IPS-NIHi11 (cell line): ENCODE data around the gene PBX1.
"Not testable (repeated sequence)": the region's sequence is repeated elsewhere in the genome, so short reads cannot be mapped to it uniquely, and the experiment has no call there.

Experiments
- DNase-seq: peaks from one replicate; pipeline ENCODE4 v3.0.0; 2012; ENCODE audit warnings: mixed read lengths, low spot score

PBX1 gene

DNA sequence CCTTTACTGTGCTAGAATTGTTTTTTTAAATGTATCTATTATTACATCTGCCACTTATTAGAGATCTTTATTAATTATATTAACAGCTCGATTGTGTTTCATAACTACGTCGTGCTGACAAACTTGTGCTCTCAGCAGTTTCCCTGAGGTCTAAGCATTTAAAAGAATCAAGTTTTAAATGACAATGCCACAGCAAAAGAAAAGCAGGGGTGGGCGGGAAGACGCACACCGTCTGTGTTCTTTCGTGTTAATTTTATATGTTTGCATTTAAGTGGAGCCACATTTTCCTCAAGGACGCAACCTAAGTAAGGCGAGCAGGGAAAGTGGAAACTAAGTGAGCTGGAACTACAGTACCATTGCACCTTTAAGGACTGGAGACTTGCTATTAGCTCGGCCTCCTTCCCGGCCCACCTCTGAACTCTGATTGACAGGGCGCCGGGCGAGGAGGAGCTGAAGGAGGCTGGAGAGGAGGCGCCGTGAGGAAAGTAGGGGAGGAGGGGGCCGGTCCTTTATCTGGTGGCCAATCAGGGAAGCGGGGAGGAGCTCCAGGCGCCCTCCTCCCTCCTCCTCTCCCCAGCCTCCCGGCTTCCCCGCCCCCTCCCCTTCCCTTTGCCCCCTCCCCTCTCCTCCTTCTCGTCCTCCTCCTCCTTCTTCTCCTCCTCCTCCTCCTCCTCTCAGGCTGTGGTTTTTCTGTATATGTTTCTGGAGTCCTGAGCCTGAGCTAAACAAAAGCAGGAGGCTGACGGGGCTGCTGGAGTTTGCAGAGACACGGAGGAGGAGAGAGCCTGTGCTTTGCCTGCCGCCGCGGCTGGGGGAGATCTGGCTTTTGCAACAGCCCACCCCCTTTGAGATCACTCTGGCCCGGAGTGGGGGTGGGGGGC lies at the start of gene PBX1:
PBX1 (plus strand) TSS at position 724 of the 881 bp plus-strand sequence.
- DNase-seq, result peak; percentile 96

DNA sequence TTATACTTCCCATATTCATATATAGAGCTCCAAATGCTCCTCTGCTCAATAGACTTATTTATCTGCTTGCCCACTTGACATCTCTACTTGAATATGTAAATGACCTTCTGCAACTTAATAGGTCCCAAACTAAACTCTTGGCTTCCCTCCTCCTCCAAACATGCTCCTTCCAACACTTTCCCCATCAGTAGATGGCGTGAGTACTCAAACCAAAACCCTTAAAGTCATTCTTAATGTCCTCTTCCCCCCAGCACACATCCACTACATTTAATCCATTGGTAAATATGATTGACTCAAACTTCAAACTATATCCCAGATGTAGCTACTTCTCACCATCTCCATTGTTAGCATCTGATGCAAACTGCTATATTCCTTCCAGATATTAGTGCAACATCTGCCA lies 48.5 kb upstream of the PBX1 start:
- no peak for DNase-seq

DNA sequence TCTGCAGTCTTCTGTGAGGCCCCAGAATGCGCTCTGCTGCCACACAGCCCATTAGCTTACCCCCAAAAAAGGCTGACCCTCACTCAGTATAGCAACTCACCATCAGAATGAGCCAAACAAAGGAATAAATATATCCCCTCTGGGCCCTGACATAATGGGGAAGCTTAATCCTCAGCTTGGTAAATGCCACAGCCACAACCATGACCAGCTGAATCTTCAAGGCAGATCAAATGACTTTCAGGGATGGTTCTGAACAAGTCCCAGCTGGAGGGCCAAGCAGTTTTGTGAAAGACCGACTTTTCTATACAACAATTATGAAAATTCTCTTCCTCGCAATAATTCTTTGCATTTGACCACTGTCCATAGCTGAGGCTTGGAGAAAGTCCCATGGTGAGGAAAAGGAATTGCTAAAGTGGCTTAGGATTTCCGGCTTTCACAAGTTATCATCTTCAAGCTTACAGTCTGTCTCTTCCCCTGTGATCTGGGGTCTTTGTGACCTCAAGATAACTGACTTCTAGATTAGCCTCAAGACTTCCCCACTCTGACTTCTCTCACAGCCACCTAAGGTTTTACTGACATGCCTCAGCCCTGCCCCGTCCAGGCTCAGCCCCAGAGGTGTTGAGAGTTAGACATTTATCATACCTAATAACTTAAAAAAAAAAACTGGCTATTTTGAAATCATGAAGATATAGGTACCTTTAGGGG lies 47.8 kb upstream of the PBX1 start:
- DNase-seq, result no peak

DNA sequence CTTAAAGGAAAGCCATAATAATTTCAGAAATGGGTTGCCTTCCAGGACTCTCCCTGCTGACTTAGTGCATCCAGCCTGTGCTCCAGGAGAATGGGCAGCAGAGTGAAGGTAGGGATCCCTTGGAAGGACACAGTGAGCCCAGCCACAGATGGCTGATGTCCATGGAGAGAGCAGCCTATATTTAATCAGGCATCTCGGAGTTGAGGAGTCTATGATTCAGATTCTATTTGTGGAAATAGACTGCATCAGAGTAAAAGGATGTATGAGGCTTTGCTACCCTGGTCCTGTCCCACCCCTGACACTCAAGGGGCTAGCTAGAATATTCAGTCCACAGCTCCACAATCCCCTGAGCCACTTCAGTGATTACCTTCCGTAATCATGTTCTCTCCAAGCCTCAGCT lies 43.8 kb upstream of the PBX1 start:
- DNase-seq, result no peak

DNA sequence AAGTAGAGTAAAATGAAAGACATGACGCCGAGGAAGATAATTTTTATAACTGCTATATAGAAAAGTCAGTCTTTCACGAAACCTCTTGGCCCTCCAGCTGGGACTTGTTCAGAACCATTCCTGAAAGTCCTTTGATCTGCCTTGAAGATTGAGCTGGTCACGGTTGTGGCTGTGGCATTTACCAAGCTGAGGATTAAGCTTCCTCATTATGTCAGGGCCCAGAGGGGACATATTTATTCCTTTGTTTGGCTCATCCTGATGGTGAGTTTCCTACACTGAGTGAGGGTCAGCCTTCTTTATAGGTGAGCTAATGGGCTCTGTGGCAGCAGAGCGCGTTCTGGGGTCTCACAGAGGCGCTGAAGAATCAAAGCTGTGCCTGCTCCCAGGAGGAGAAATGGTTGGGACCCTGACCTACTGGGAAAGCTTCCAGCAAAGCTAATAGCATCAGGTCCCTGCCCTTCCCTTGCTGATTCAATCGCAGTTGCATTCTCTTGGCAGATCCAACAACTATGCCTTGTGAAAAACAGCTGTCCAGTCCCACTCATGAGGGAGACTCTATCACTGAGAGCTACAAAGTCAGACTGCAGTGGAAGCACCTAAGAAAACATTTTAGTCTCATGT lies 43.2 kb upstream of the PBX1 start:
- no peak for DNase-seq

DNA sequence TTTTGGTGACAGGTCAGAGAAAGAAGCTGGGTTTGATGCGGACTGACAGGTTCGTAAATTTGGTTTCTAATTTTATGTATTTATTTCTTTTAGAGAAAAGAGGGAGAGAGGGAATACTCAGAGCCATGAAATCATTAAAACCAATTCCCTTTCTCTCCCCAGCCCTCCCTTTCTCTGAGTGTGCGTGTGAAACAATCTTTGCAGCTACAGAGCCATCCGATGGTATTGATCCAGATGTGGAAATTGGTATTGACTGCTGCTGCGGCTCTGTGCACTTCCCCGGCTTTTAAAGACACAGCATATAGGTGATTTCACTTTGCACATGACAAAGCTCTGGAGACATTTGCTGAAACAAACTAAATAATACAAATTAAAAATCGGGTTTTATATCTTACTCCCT lies 42.4 kb upstream of the PBX1 start:
- no peak for DNase-seq

DNA sequence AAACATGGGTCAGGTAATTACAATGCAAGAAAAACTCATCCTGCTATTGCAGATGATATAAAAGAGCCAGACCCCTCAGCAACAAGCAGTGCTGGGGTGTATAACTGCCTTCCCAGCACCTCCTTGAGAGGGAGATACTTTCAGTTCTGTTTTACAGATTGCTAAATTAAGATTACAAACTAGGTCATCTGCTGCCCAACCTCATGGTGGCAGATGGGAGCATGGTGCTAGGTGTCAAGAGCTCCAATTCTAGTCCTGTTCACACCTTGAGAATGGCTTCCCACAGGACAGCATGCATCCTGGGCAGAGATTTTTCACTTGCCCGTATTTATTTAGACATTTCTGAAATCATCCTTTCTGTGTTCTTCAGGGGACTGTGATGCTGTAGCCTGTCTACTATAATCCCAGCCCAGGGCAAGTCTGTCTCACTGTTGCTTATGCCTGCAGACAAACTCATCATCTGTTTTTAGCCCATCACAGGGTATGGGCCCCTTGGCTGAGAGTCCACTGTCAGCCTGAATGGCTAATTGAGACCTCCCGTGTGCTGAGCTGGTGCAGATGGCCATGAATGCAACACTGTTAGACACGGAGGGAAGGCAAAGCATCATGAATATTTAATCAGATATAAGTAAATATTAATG lies 40.2 kb upstream of the PBX1 start:
- DNase-seq, result no peak

DNA sequence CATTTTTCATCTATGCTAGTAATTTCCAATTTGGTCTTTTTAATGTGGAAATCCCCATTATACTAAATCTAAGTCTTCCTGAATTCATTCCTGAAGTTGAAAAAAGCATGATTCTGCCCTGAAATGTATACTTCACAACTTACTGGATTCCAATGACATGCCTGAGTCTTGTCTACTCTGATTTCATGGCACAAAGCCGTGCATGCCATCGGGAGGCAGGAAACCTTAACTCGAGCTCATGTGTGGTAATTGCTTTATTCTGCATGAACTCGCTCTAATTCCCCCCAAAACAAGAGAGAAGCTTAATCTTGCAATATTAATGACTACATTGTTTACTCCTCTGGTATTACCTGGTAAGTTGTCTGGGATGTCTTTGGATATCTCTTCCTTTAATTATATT lies 39.6 kb upstream of the PBX1 start:
- no peak for DNase-seq

DNA sequence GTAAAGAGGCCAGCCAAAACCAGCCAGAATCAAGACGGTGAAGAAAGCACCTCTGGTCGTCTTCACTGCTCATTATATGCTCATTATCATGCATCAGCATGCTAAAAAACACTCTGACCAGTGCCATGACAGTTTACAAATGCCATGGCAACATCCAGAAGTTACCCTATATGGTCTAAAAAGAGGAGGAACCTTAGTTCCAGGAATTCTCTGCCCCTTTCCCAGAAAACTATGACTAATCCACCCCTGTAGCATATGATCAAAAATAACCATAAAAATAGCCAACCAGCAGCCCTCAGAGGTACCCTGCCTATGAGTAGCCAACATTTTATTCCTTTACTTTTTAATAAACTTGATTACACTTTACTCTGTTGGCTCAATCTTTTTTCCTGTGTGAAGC lies 34.2 kb upstream of the PBX1 start:
- DNase-seq, result no peak

DNA sequence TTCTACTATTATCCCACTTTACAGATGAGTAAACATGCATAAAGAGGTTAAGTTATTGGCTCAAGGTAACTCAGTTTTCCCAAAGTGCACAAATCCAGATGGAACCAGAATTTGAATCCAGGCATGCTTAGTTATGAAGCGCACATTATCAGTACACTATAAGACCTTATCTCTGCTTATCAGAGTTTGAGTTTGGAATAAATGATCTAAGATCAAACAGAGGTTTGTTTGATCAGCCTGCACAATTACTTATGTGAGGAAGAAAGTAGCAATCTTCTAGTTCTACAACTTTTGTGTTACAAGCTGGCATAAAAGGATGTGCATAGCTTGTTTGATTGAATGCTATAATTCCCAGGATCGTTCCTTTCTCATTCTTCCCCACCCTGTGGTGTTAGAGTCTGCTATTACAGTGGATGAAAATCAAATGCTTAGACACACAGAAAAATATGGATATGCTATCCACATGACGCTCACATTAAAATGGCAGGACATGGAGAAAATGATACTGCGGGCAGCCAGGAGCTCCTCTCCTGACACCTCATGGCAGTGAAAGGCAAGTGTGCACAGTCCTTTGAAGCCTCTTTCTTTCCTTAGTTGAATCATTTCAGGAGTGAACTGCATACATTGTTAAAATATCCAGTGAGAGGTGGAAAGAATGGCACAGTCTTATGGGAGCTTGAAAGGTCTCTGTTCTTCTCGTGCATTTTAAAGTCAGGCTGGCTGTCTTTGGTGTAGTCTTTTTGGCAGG lies 23.9 kb upstream of the PBX1 start:
- no peak for DNase-seq

DNA sequence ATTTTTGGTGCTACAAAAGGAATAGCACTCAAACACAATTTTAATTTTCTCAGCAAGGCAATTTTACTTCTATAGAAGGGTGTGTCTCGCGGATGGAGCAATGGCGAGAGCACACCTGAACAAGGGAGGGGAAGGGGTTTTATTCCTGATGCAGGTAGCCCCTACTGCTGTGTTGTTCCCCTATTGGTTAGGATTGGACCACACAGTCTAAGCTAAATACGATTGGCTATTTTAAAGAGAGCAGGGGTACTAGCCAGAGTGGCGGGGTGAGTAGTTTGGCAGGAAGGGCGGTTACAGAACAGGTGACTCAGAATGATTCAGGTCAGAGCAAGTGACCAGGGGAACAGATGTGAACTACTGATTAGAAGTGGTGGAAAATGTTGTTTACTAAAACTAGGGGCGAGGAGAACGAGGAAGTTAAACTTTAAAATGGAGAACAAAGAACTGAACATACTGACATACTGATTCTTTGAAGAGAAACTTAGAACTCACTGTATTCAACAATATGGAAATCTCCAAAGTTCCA lies 6.5 kb upstream of the PBX1 start:
- not testable (repeated sequence) for DNase-seq

DNA sequence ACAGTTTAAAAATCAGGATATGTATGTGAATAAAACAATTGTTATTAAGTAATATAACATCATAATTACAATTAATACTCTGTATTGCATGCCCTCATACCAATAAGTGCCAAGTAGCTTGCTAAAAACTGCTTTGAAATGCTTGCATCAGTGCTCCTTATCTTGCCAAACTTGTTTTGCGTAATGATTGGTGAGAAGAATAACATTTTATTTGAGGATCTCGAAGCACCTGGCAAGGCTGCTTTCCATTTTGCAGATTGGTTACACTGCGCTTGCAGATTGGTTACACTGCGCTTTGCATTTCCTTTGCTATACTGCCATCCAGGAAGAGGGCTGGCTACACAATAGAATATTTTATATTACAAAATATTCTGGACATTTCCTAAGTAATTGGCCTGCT lies 1.7 kb upstream of the PBX1 start:
- DNase-seq, result no peak

DNA sequence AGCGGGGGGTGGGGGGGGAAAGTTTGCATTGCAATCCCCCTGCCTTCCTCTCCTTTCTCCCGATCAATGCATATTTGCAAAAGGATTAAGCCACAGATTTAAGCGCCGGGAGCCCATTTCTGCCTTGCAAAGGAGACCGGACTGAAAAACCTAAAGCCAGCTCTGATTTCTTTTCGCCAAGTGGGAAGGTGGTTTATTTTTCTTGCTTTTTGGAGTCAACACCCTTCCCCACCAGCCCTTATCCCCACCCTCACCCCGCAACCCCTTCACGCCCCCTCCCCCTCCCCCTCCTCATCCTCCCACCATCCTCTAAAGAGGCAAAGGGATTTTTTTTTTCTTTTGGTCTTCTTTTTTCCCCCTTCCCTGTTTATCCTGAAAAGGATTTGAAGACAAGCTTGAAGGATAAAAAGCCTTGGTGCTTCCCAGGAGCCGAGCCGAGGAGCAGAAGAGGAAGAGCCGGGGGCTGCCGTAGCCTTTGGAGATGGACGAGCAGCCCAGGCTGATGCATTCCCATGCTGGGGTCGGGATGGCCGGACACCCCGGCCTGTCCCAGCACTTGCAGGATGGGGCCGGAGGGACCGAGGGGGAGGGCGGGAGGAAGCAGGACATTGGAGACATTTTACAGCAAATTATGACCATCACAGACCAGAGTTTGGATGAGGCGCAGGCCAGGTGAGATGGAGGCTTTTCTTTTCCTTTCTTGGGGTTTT lies 513 bp downstream of the PBX1 start:
- peak; percentile 43 for DNase-seq

DNA sequence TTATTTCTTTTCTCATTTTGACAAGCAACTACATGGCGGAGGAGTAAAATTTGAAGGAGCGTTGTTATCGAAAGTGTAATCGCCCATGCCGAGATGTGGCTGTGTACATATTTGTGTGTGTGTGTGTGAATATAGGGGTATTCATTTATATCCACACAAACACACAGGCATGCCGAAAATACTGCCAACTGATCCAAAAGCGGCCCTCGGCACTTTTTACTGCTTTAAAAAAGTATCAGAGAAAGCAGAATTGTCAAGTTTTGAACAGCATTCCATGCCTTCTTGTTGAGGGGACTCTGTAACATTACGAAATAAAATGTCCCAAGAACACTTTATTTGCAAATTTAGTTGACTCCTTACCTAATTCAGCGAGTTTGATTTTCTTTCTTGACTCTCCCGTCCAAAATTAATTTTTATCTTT lies 1.1 kb downstream of the PBX1 start:
- DNase-seq, result no peak

DNA sequence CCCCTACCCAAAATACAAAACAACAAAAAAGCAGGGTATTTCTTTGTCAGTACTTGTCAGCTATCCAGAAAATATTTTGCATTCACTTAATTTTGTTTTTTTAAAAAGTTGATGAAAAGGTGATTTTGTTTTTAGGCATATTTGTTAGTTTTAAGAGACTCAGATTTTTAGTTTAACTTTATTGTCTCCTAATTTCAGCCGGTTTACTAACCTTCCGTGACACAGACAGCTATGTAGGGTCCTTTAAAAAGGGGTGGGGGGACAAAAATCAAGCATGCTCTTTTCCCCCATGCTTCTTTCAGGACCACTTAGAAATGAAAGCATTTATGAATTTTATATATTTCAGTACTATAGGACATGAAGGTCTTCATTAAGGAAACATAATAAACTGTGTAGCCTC lies 1.6 kb downstream of the PBX1 start:
- DNase-seq, result no peak

DNA sequence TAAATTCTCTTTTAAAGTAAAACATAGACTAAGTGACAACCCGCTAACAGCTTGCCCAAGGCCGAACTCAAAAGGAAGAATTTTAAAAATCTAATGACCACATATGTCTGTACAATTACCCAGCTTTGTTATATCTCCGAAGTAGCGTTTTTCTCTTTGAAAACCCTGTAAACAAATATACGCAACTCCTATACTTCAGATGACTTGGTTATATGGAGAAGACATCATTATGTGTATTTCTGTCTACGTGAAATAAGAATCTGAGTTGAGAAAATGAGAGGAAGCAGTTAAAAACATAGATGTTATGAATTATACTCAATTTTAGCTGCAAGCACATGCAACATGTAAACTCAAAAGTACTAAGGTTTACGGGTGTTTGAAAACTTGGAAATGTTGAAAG lies 2.0 kb downstream of the PBX1 start:
- no peak for DNase-seq

DNA sequence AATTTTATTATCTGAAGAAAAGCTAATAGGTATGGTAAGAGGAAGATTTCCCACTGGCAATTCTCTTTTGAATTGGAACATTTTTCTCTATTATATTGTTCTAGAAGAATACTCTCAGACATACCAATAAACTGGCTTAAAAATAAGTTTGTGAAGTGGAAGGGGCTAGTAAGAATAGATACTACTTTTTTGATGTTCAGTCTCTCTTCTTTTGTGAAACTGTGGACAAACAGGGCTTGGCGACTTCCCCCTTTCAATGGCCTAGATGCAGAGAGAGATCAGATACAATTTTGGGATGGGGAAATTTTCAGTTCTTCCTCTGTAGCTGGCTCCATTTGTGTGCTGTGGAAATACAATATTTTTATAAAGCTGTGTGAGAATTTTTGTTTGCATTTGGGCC lies 2.5 kb downstream of the PBX1 start:
- no peak for DNase-seq

DNA sequence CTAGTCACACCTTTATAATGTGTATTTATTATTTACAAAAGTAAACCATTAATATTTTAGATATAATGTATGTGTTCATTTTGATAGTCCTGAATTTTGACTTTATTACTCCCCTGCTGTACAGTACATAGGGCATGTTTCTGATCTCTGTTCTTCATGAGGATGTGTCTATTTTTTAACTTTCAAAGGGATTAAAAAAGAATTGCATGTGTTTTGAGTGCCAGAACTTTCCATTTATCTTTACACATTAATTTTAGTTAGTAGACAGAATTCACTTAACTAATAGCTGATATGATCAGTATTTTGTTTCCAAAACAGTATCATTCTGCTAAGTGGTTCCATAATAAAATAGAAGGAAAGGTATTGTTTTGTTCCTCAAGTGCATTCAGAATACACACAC lies 3.1 kb downstream of the PBX1 start:
- DNase-seq, result no peak

DNA sequence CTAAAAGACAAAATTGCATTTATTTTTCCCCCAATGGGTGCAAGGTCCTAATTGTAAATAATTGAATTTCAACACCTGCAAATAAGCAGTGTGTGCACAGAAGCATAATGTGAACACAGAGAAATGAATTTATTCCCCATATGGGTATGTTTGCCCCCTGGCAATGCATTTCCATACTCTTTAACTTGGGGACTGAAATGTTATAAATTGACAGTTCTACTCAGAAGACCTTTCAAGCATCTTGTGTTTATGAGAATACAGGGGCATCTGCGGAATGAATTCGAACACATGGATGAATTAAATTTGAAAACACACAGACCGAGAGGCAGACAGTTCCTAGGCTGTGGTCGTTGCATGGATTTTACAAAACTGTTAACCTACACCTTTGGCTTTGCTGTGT lies 3.5 kb downstream of the PBX1 start:
- no peak for DNase-seq

DNA sequence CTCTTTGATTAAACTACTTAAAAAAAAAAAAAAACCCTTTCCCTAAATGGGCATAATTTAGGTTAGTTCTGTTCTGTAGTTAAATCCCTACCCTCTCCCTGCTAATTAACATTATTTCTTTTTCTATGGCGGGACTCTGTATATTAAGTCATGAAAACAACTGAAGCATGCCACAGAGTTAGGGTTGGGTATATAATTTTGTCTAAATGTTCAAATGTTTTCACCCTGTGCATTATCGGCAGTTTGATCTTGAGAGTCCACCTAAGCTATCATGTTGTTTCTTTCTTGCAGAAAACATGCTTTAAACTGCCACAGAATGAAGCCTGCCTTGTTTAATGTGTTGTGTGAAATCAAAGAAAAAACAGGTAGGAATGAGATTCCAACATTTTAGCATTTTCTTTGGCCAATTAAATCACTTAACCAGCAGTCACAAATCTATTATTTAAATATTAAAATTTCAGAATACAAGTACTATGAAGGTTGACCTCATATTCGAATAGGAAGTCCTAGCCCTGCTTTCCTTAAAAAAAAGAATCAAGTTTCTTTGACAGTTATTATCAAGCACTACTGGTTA lies 4.0 kb downstream of the PBX1 start:
- DNase-seq, result no peak
